Smooth muscle cell (in vitro differentiated cells): ENCODE results near the gene SMAD3. TPM values are rescaled to one million over a fixed set of nuclear protein-coding genes. Genes with fewer than 3 reads are reported as not detected.

Experiments used
- DNase-seq: peaks from one replicate; lab custom pipeline; 2025; ENCODE audit not compliant: unreplicated experiment; lab: John Stamatoyannopoulos, UW
- H2AFZ ChIP-seq: fragments of 200-600 bp; sonication (generic); 2 replicates; pipeline ENCODE4 v1.6.0; 2016; ENCODE audit warnings: antibody characterized with exemption, low read depth, mild to moderate bottlenecking
- H3F3A ChIP-seq: fragments of 200-600 bp; sonication (generic); 2 replicates; pipeline ENCODE4 v1.6.0; 2017; ENCODE audit warnings: antibody characterized with exemption, low read depth
- H3K27ac ChIP-seq: fragments of 200-600 bp; sonication (generic); 2 replicates; pipeline ENCODE4 v1.5.1; 2016; ENCODE audit warnings: low read depth, mild to moderate bottlenecking
- H3K27me3 ChIP-seq: fragments of 200-600 bp; sonication (generic); 2 replicates; pipeline ENCODE4 v1.6.1; 2016; ENCODE audit warnings: low read depth, mild to moderate bottlenecking
- H3K36me3 ChIP-seq: fragments of 200-600 bp; sonication (generic); 2 replicates; pipeline ENCODE4 v1.5.1; 2016; ENCODE audit warnings: low read depth
- H3K4me1 ChIP-seq: fragments of 200-600 bp; sonication (generic); 2 replicates; pipeline ENCODE4 v1.5.1; 2016; ENCODE audit warnings: low read depth
- H3K4me2 ChIP-seq: fragments of 200-600 bp; sonication (generic); 2 replicates; pipeline ENCODE4 v1.6.0; 2016; ENCODE audit warnings: mild to moderate bottlenecking
- H3K4me3 ChIP-seq: fragments of 200-600 bp; sonication (generic); 2 replicates; pipeline ENCODE4 v1.5.1; 2016; ENCODE audit warnings: mild to moderate bottlenecking
- H3K79me2 ChIP-seq: fragments of 200-600 bp; sonication (generic); 2 replicates; pipeline ENCODE4 v1.6.0; 2016; ENCODE audit warnings: low read depth, mild to moderate bottlenecking
- H3K9ac ChIP-seq: fragments of 200-600 bp; sonication (generic); 2 replicates; pipeline ENCODE4 v1.6.0; 2016; ENCODE audit warnings: low read depth
- H3K9me3 ChIP-seq: fragments of 200-600 bp; sonication (generic); replicated peaks from 2 replicates; pipeline ENCODE4 v1.5.1; 2016; ENCODE audit warnings: low read depth
- H4K20me1 ChIP-seq: fragments of 200-600 bp; sonication (generic); 2 replicates; pipeline ENCODE4 v1.6.0; 2016; ENCODE audit warnings: low read depth
- WGBS: methylation state at CpG from one replicate; pipeline ENCODE4 v1.1.7; 2016; ENCODE audit warnings: low lambda C conversion rate; 5-methylcytosine and 5-hydroxymethylcytosine counted together
- polyA plus RNA-seq: library from polyadenylated mRNA; unstranded; fragments of >200 nt; fragmentation: Nextera tagmentation; extraction: Ambion mirVana; gene quantifications from 2 replicates; pipeline ENCODE4 v1.2.1, GENCODE V29; 2016
- total RNA-seq: library from RNA; depleted of rRNA; stranded (reverse); fragments of >200 nt; gene quantifications from 2 replicates; pipeline ENCODE4 v1.2.3, GENCODE V29; 2014
- TF ChIP-seq, protein P1 (sequence below): fragments of 200-600 bp; sonication (generic); IDR thresholded peaks from 2 replicates; pipeline ENCODE4 v1.5.1; 2017; ENCODE audit warnings: borderline replicate concordance, mild to moderate bottlenecking, antibody characterized with exemption; ENCODE audit not compliant: insufficient read depth, poor library complexity, severe bottlenecking

SMAD3 gene
- total and polyA plus RNA-seq, 2 experiments from 2014 or later: 20.2 to 21.9 TPM

DNA sequence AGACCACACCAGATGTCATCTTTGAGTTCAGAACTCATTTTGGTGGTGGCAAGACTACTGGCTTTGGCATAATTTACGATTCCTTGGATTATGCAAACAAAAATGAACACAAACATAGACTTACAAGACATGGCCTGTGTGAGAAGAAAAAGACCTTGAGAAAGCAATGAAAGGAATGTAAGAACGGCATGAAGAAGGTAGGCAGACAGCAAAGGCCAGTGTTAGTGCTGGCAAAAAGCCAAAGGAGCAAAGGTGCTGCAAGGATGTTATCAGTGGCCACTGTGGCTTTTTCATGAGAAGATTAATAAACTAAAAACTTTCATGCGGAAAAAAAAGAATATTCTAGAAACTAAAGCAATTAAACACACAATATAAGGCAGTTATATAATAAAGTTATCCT lies 167.2 kb downstream of the SMAD3 start:
- no peaks in the 10 kb centered on the region for H3K36me3 ChIP-seq
- WGBS: 89% methylated on average over 3 of the region's 3 CpGs
- no peak overlapping the region for H3K27ac ChIP-seq
- DNase-seq: no peak
- no peaks in the 10 kb centered on the region for H3K4me1 ChIP-seq
- no peaks in the 10 kb centered on the region for H3K9me3 ChIP-seq
- H3K27me3 ChIP-seq: no peaks in the 10 kb centered on the region
- no peaks in the 10 kb centered on the region for H3F3A ChIP-seq
- H3K79me2 ChIP-seq: peaks cover 10% of the 10 kb centered on the region
- no peak overlapping the region for H2AFZ ChIP-seq
- no peak overlapping the region for H3K4me2 ChIP-seq
- H3K9ac ChIP-seq: no peak overlapping the region
- H4K20me1 ChIP-seq: peaks cover 18% of the 10 kb centered on the region
- H3K4me3 ChIP-seq: no peak overlapping the region
- TF ChIP-seq, protein P1, sequence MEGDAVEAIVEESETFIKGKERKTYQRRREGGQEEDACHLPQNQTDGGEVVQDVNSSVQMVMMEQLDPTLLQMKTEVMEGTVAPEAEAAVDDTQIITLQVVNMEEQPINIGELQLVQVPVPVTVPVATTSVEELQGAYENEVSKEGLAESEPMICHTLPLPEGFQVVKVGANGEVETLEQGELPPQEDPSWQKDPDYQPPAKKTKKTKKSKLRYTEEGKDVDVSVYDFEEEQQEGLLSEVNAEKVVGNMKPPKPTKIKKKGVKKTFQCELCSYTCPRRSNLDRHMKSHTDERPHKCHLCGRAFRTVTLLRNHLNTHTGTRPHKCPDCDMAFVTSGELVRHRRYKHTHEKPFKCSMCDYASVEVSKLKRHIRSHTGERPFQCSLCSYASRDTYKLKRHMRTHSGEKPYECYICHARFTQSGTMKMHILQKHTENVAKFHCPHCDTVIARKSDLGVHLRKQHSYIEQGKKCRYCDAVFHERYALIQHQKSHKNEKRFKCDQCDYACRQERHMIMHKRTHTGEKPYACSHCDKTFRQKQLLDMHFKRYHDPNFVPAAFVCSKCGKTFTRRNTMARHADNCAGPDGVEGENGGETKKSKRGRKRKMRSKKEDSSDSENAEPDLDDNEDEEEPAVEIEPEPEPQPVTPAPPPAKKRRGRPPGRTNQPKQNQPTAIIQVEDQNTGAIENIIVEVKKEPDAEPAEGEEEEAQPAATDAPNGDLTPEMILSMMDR: no peak

DNA sequence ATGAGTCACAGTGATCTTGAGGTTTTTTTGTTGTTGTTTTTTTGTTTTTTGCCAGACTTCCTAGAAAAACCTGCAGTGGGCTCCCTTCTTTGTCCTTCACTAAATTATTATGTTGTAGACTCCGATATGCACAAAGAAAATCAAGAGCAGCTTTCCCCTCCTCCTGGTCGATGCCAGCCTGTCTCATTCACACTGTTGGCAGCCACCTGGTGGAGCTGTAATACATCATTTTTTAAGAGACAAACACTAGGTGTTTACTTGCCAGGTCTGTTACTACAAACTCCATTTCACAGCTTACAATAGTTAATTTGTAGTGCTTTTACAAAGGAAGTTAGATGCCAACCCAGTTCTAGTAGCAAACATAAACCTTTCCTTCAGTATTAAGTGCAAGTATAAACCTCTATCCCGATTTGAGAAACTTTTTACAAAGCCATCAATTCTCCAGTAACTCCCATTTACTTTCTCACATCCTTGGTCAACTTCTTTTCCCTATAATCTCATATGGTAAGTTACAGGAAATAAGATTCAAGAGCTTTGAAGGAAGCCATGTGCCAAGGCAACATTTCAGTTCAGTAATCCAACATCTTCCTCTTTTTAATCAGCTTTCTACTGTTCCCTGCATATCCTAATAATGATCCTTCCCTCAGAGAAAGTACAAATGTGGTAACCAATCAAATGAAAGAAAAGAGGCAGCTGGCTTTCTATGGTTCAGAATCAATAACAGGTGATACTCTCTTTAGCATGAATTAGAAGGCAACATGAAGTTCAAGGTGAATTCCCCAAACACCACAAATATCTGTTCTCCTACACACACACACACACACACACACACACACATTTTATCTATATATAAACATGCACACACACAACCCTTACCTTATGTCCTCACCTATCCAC lies 175.1 kb downstream of the SMAD3 start:
- Histone ChIP-seq H3K4me1 (peaks cover 5% of the 10 kb centered on the region), H3K27ac (no peak overlapping the region), H2AFZ (no peak overlapping the region), H3K9ac (no peak overlapping the region), H3K4me3 (no peak overlapping the region), H3F3A (no peaks in the 10 kb centered on the region), H3K36me3 (no peaks in the 10 kb centered on the region), H3K27me3 (no peaks in the 10 kb centered on the region), H3K9me3 (no peaks in the 10 kb centered on the region), H3K79me2 (peaks cover 56% of the 10 kb centered on the region), H4K20me1 (peaks cover 73% of the 10 kb centered on the region), H3K4me2 (no peak overlapping the region)
- TF ChIP-seq, protein P1: no peak
- WGBS: 73% methylated on average over 3 of the region's 3 CpGs
- DNase-seq: no peak

DNA sequence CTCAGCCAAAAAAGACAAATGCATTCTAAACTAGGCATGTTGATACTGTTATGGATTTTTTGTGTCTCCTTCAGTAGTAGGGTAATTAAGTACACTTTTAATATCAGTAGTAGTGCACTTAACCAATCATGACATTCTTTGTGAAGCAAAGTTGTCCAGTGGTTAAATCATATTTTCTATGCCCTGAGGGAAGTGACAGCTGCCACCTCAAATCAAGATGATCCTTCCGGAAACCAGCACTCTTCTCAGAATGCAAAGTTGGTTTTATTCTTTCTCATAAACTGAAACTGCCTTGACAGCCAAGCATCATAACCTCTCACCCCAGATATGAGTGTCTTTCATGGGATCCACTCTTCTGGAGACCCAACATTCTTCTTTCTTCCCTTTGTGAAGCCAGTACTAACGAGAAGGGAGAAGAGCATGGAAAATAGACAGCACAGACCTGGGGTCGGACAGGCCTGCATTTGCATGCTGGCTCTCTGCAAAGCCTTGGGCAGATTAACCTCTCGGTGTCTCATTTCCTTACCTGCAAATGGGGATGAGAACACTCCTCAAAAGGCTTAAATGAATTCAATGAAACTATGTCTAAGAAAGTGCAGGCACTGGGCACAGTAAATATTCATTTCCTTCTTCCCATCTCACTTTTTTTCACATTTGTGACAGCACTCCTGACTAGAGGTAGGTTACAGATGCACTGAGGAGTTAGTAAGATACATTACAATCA lies 175.9 kb downstream of the SMAD3 start:
- peaks cover 5% of the 10 kb centered on the region for H3K4me1 ChIP-seq
- H3K27me3 ChIP-seq: no peaks in the 10 kb centered on the region
- H3K4me3 ChIP-seq: no peak overlapping the region
- H3K9me3 ChIP-seq: no peaks in the 10 kb centered on the region
- DNase-seq: no peak
- no peak overlapping the region for H3K9ac ChIP-seq
- peaks cover 67% of the 10 kb centered on the region for H4K20me1 ChIP-seq
- no peak overlapping the region for H2AFZ ChIP-seq
- WGBS: 63% methylated on average over 4 of the region's 4 CpGs
- H3K4me2 ChIP-seq: no peak overlapping the region
- no peak overlapping the region for H3K27ac ChIP-seq
- H3K79me2 ChIP-seq: peaks cover 56% of the 10 kb centered on the region
- TF ChIP-seq, protein P1: no peak
- no peaks in the 10 kb centered on the region for H3F3A ChIP-seq
- no peaks in the 10 kb centered on the region for H3K36me3 ChIP-seq
